ENCODE measurements around the gene C2CD4C.

GRCh38 chr19:452829-453228 is 43.9 kb upstream of the C2CD4C start:
- TF ChIP-seq CTCF (IDR thresholded peaks at IDR 0.05; ENCODE audit: low read length) (no peak), EZH2 (IDR thresholded peaks at IDR 0.05; ENCODE audit: borderline replicate concordance, low read length) (no peak)

Data from OCI-LY1 (cell line).